Neural cell (in vitro differentiated cells): Measurements from ENCODE around the gene NDRG2. TPM values are rescaled to one million over a fixed set of nuclear protein-coding genes. Genes with fewer than 3 reads are reported as not detected.

Experiments used
- H2AFZ ChIP-seq: fragments of 200-600, 300-800 bp; sonication (generic), shearing (Covaris generic); 2 replicates; pipeline ENCODE4 v1.6.0; 2014; ENCODE audit warnings: low read depth, mild to moderate bottlenecking, antibody characterized with exemption, low read length, moderate library complexity
- H3F3A ChIP-seq: fragments of 200-600 bp; shearing (Covaris generic); 2 replicates; pipeline ENCODE4 v1.6.1; 2016; ENCODE audit warnings: mild to moderate bottlenecking, moderate library complexity, mixed read lengths, antibody characterized with exemption, low read length; ENCODE audit not compliant: insufficient read depth, poor library complexity, severe bottlenecking
- H3K27ac ChIP-seq: fragments of 200-600, 300-800 bp; sonication (generic), shearing (Covaris generic); 2 replicates; pipeline ENCODE4 v1.5.1; 2014; ENCODE audit warnings: mild to moderate bottlenecking, low read length, moderate library complexity
- H3K27me3 ChIP-seq: fragments of 300-800, 200-600 bp; sonication (generic), shearing (Covaris generic); 2 replicates; pipeline ENCODE4 v1.6.0; 2014; ENCODE audit warnings: mild to moderate bottlenecking, low read depth, low read length, moderate library complexity; ENCODE audit not compliant: insufficient read depth
- H3K36me3 ChIP-seq: fragments of 300-800, 200-600 bp; sonication (generic), shearing (Covaris generic); 2 replicates; pipeline ENCODE4 v1.5.1; 2014; ENCODE audit warnings: mild to moderate bottlenecking, antibody characterized with exemption, low read length, moderate library complexity; ENCODE audit not compliant: insufficient read depth
- H3K4me2 ChIP-seq: fragments of 300-800, 200-600 bp; sonication (generic), shearing (Covaris generic); 2 replicates; pipeline ENCODE4 v1.6.0; 2014; ENCODE audit warnings: mild to moderate bottlenecking, low read length
- H3K4me3 ChIP-seq: fragments of 300-800, 200-600 bp; sonication (generic), shearing (Covaris generic); 2 replicates; pipeline ENCODE4 v1.5.1; 2014; ENCODE audit warnings: mild to moderate bottlenecking, low read length, moderate library complexity
- H3K79me2 ChIP-seq: fragments of 200-600 bp; shearing (Covaris generic); replicated peaks from 2 replicates; pipeline ENCODE4 v1.6.0; 2014; ENCODE audit warnings: mild to moderate bottlenecking, low read length, moderate library complexity; ENCODE audit not compliant: insufficient read depth
- H3K9ac ChIP-seq: fragments of 300-800, 200-600 bp; sonication (generic), shearing (Covaris generic); 2 replicates; pipeline ENCODE4 v1.6.1; 2016; ENCODE audit warnings: mild to moderate bottlenecking, low read length, mixed read lengths
- H3K9me2 ChIP-seq: fragments of 200-600 bp; shearing (Covaris generic); 2 replicates; pipeline ENCODE4 v1.6.1; 2016; ENCODE audit warnings: mild to moderate bottlenecking, low read length, mixed read lengths; ENCODE audit not compliant: insufficient read depth
- H3K9me3 ChIP-seq: fragments of 200-600, 300-800 bp; sonication (generic), shearing (Covaris generic); 2 replicates; pipeline ENCODE4 v1.6.1; 2016; ENCODE audit warnings: mild to moderate bottlenecking, mixed run types, low read length, moderate library complexity, mixed read lengths
- H4K20me1 ChIP-seq: fragments of 200-600 bp; shearing (Covaris generic); 2 replicates; pipeline ENCODE4 v1.6.1; 2016; ENCODE audit warnings: mild to moderate bottlenecking, mixed run types; ENCODE audit not compliant: insufficient read depth
- CTCF ChIP-seq: fragments of 450-650 bp; IDR thresholded peaks from 2 replicates; pipeline ENCODE4 v1.5.1; 2014; ENCODE audit warnings: antibody characterized with exemption, mild to moderate bottlenecking, moderate library complexity; ENCODE audit not compliant: poor library complexity, severe bottlenecking
- EP300 ChIP-seq: fragments of 450-650 bp; conservative IDR thresholded peaks from 2 replicates; pipeline ENCODE4 v1.6.1; 2014; ENCODE audit warnings: antibody characterized with exemption, mild to moderate bottlenecking, moderate library complexity; ENCODE audit not compliant: poor library complexity, severe bottlenecking
- EZH2 ChIP-seq: fragments of 200-600, 300-800 bp; shearing (Covaris generic), sonication (generic); IDR thresholded peaks from 2 replicates; pipeline ENCODE4 v1.6.1; 2014; ENCODE audit warnings: antibody characterized with exemption, low read length, borderline replicate concordance, mild to moderate bottlenecking; ENCODE audit not compliant: insufficient read depth, poor library complexity, severe bottlenecking
- MXI1 ChIP-seq: fragments of 450-650 bp; conservative IDR thresholded peaks from 2 replicates; pipeline ENCODE4 v1.6.1; 2014; ENCODE audit warnings: antibody characterized with exemption, mild to moderate bottlenecking; ENCODE audit not compliant: poor library complexity, severe bottlenecking
- POLR2AphosphoS5 ChIP-seq: IDR thresholded peaks from 2 replicates; pipeline ENCODE4 v1.6.1; 2012
- RAD21 ChIP-seq: fragments of 450-650 bp; conservative IDR thresholded peaks from 2 replicates; pipeline ENCODE4 v1.6.1; 2014; ENCODE audit warnings: antibody characterized with exemption, mild to moderate bottlenecking, moderate library complexity
- REST ChIP-seq: IDR thresholded peaks from 2 replicates; pipeline ENCODE4 v1.6.1; 2012; ENCODE audit warnings: borderline replicate concordance
- SMC3 ChIP-seq: fragments of 450-650 bp; conservative IDR thresholded peaks from 2 replicates; pipeline ENCODE4 v1.6.1; 2014; ENCODE audit warnings: antibody characterized with exemption, mild to moderate bottlenecking, moderate library complexity; ENCODE audit not compliant: poor library complexity
- TAF1 ChIP-seq: IDR thresholded peaks from 2 replicates; pipeline ENCODE4 v1.6.1; 2012; ENCODE audit warnings: low read depth
- polyA plus RNA-seq: library from polyadenylated mRNA; depleted of rRNA; stranded (reverse); fragments of >200 nt; gene quantifications from 2 replicates; pipeline ENCODE4 v1.2.3, GENCODE V29; 2014

The NDRG2 gene
- polyA plus RNA-seq, 1 donor from 2014 or later = 43.3 TPM

GRCh38 chr14:20971705-20972021 is 53.2 kb downstream of the NDRG2 start (continued):
- TF ChIP-seq EZH2 (no peak), MXI1 (no peak)

GRCh38 chr14:20970983-20971704 is 53.7 kb downstream of the NDRG2 start:
- H3K9ac ChIP-seq = peak overlapping the region; percentile 66
- no peaks in the 10 kb centered on the region for H3K36me3 ChIP-seq
- no peaks in the 10 kb centered on the region for H4K20me1 ChIP-seq
- peak overlapping the region; percentile 44 for H3K27ac ChIP-seq
- H2AFZ ChIP-seq = peak overlapping the region; percentile 83
- peak overlapping the region; percentile 61 for H3K4me2 ChIP-seq
- H3K27me3 ChIP-seq = no peaks in the 10 kb centered on the region
- no peaks in the 10 kb centered on the region for H3K9me3 ChIP-seq
- no peaks in the 10 kb centered on the region for H3F3A ChIP-seq
- TF ChIP-seq REST (no peak), EZH2 (no peak), CTCF (peak; percentile 85), TAF1 (no peak), RAD21 (peak; percentile 68), POLR2AphosphoS5 (no peak), SMC3 (peak; percentile 79), MXI1 (peak; percentile 59), EP300 (no peak)
- H3K79me2 ChIP-seq = no peaks in the 10 kb centered on the region
- H3K9me2 ChIP-seq = no peaks in the 10 kb centered on the region
- H3K4me3 ChIP-seq = peak overlapping the region; percentile 87

- Histone ChIP-seq H3F3A (no peaks in the 10 kb centered on the region), H3K9me2 (no peaks in the 10 kb centered on the region), H3K79me2 (no peaks in the 10 kb centered on the region), H4K20me1 (no peaks in the 10 kb centered on the region), H3K27me3 (no peaks in the 10 kb centered on the region), H3K36me3 (no peaks in the 10 kb centered on the region), H3K27ac (no peak overlapping the region), H2AFZ (peak overlapping the region; percentile 83), H3K4me2 (peak overlapping the region; percentile 61), H3K4me3 (peak overlapping the region; percentile 87), H3K9ac (peak overlapping the region; percentile 66), H3K9me3 (no peaks in the 10 kb centered on the region)
- no peak for TF ChIP-seq EP300
- TF ChIP-seq RAD21 = no peak
- TF ChIP-seq EZH2 = no peak
- TF ChIP-seq TAF1 = no peak
- TF ChIP-seq MXI1 = no peak
- no peak for TF ChIP-seq CTCF
- no peak for TF ChIP-seq SMC3
- no peak for TF ChIP-seq POLR2AphosphoS5
- TF ChIP-seq REST = no peak
Observed at GRCh38 chr14:20970647-20970982, 54.2 kb downstream of the NDRG2 start.
